ENCODE data around the gene AAK1. TPM values are rescaled to one million over a fixed set of nuclear protein-coding genes. Genes with fewer than 3 reads are reported as not detected.

AAK1 gene
- total RNA-seq, 1 donor from 2014 or later = 108 TPM

DNA sequence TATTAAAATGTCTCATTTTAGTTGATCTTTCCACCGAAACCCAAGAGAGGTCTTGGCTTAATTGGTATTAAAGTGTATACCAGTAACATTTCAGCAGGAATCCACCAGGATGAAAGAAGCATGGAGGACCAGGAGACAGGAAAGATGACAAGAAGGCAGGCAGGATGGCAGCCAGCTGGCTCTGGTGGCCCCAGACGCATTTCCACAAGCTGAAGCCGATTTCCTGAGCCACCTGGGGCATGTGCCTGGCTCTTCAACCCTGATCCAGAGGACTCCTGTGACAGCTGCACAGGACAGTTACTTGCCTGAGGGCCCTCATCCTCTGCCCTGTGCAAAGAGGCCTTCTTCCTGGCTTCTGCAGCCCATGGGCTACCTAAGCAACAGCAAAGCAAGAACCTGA lies 149.4 kb downstream of the AAK1 start:
- no peak overlapping the region for H3K4me3 ChIP-seq (ENCODE audit: insufficient read depth, low read depth, low read length)
- Mint-ChIP-seq H3K4me1 (ENCODE audit: low read depth, unreplicated experiment) (no peaks in the 10 kb centered on the region), H3K4me3 (ENCODE audit: unreplicated experiment) (no peak overlapping the region), H3K27me3 (ENCODE audit: low read depth, unreplicated experiment) (no peaks in the 10 kb centered on the region), H3K36me3 (ENCODE audit: low read depth, unreplicated experiment) (peaks cover 14% of the 10 kb centered on the region), H3K27ac (ENCODE audit: unreplicated experiment) (no peak overlapping the region), H3K9me3 (ENCODE audit: unreplicated experiment) (no peaks in the 10 kb centered on the region)
- DNase-seq (ENCODE audit: low read depth) (no peak), FAIRE-seq (no peak)
- no peak overlapping the region for H3K27ac ChIP-seq (ENCODE audit: low read depth, low read length)
- no peak for TF ChIP-seq EZH2 (IDR thresholded peaks at IDR 0.05; ENCODE audit: insufficient read depth, low read length)
- no peak for TF ChIP-seq CTCF (IDR thresholded peaks at IDR 0.05; ENCODE audit: insufficient read depth, low read depth, low read length)
- H3K36me3 ChIP-seq (ENCODE audit: insufficient read depth, low read length) = peaks cover 14% of the 10 kb centered on the region
- H3K27me3 ChIP-seq (ENCODE audit: insufficient read depth, low read length) = no peaks in the 10 kb centered on the region
- H3K9ac ChIP-seq (ENCODE audit: low read length) = no peak overlapping the region
- H3K4me2 ChIP-seq (ENCODE audit: low read length) = no peak overlapping the region
- no peaks in the 10 kb centered on the region for H3K4me1 ChIP-seq (ENCODE audit: insufficient read depth, low read length)
- H2AFZ ChIP-seq (ENCODE audit: low read depth, low read length) = no peak overlapping the region
- H3K79me2 ChIP-seq (ENCODE audit: insufficient read depth, low read length) = no peaks in the 10 kb centered on the region
- no peaks in the 10 kb centered on the region for H4K20me1 ChIP-seq (ENCODE audit: insufficient read depth, low read length)
- H3K9me3 ChIP-seq (ENCODE audit: insufficient read depth, low read depth, low read length) = no peaks in the 10 kb centered on the region

- TF ChIP-seq CTCF (IDR thresholded peaks at IDR 0.05; ENCODE audit: insufficient read depth, low read depth, low read length) (no peak), EZH2 (IDR thresholded peaks at IDR 0.05; ENCODE audit: insufficient read depth, low read length) (no peak)
- no peak overlapping the region for H3K27ac Mint-ChIP-seq (ENCODE audit: unreplicated experiment)
- Histone ChIP-seq H3K9me3 (ENCODE audit: insufficient read depth, low read depth, low read length) (no peaks in the 10 kb centered on the region), H3K4me1 (ENCODE audit: insufficient read depth, low read length) (no peaks in the 10 kb centered on the region), H3K36me3 (ENCODE audit: insufficient read depth, low read length) (peaks cover 11% of the 10 kb centered on the region), H4K20me1 (ENCODE audit: insufficient read depth, low read length) (no peaks in the 10 kb centered on the region), H3K4me3 (ENCODE audit: insufficient read depth, low read depth, low read length) (no peak overlapping the region), H3K79me2 (ENCODE audit: insufficient read depth, low read length) (no peaks in the 10 kb centered on the region), H3K4me2 (ENCODE audit: low read length) (no peak overlapping the region), H2AFZ (ENCODE audit: low read depth, low read length) (no peak overlapping the region), H3K9ac (ENCODE audit: low read length) (no peak overlapping the region), H3K27ac (ENCODE audit: low read depth, low read length) (no peak overlapping the region), H3K27me3 (ENCODE audit: insufficient read depth, low read length) (no peaks in the 10 kb centered on the region)
- no peaks in the 10 kb centered on the region for H3K27me3 Mint-ChIP-seq (ENCODE audit: low read depth, unreplicated experiment)
- FAIRE-seq (no peak), DNase-seq (ENCODE audit: low read depth) (no peak)
- no peaks in the 10 kb centered on the region for H3K9me3 Mint-ChIP-seq (ENCODE audit: unreplicated experiment)
- no peaks in the 10 kb centered on the region for H3K4me1 Mint-ChIP-seq (ENCODE audit: low read depth, unreplicated experiment)
- H3K4me3 Mint-ChIP-seq (ENCODE audit: unreplicated experiment) = no peak overlapping the region
- peaks cover 18% of the 10 kb centered on the region for H3K36me3 Mint-ChIP-seq (ENCODE audit: low read depth, unreplicated experiment)
These were observed 150.3 kb downstream of the AAK1 start for GRCh38 chr2:69493268-69493667.

GRCh38 chr2:69491864-69492263 lies 151.7 kb downstream of the AAK1 start:
- Mint-ChIP-seq H3K36me3 (ENCODE audit: low read depth, unreplicated experiment) (peaks cover 22% of the 10 kb centered on the region), H3K4me1 (ENCODE audit: low read depth, unreplicated experiment) (no peaks in the 10 kb centered on the region), H3K27ac (ENCODE audit: unreplicated experiment) (no peak overlapping the region), H3K4me3 (ENCODE audit: unreplicated experiment) (no peak overlapping the region), H3K9me3 (ENCODE audit: unreplicated experiment) (no peaks in the 10 kb centered on the region), H3K27me3 (ENCODE audit: low read depth, unreplicated experiment) (no peaks in the 10 kb centered on the region)
- Histone ChIP-seq H3K4me2 (ENCODE audit: low read length) (no peak overlapping the region), H4K20me1 (ENCODE audit: insufficient read depth, low read length) (no peaks in the 10 kb centered on the region), H3K27me3 (ENCODE audit: insufficient read depth, low read length) (no peaks in the 10 kb centered on the region), H3K36me3 (ENCODE audit: insufficient read depth, low read length) (peaks cover 17% of the 10 kb centered on the region), H3K27ac (ENCODE audit: low read depth, low read length) (no peak overlapping the region), H3K9me3 (ENCODE audit: insufficient read depth, low read depth, low read length) (no peaks in the 10 kb centered on the region), H2AFZ (ENCODE audit: low read depth, low read length) (no peak overlapping the region), H3K4me3 (ENCODE audit: insufficient read depth, low read depth, low read length) (no peak overlapping the region), H3K79me2 (ENCODE audit: insufficient read depth, low read length) (no peaks in the 10 kb centered on the region), H3K4me1 (ENCODE audit: insufficient read depth, low read length) (no peaks in the 10 kb centered on the region), H3K9ac (ENCODE audit: low read length) (no peak overlapping the region)
- no peak for TF ChIP-seq EZH2 (IDR thresholded peaks at IDR 0.05; ENCODE audit: insufficient read depth, low read length)
- no peak for TF ChIP-seq CTCF (IDR thresholded peaks at IDR 0.05; ENCODE audit: insufficient read depth, low read depth, low read length)
- no peak for DNase-seq (ENCODE audit: low read depth)
- FAIRE-seq = no peak

Measured in astrocyte (in vitro differentiated cells and primary cell).